ENCODE data around the gene PIGX. TPM values are rescaled to one million over a fixed set of nuclear protein-coding genes. Genes with fewer than 3 reads are reported as not detected.

The PIGX gene
- total RNA-seq, 1 donor from 2014 or later: 61.4 TPM

GRCh38 chr3:196754091-196754981 lies 42.2 kb downstream of the PIGX start:
- Histone ChIP-seq H3K4me2 (no peak overlapping the region), H3K9me3 (ENCODE audit: low read depth) (no peaks in the 10 kb centered on the region), H4K20me1 (ENCODE audit: low read depth) (peaks cover 60% of the 10 kb centered on the region)

GRCh38 chr3:196756732-196757131 lies 44.6 kb downstream of the PIGX start:
- H3K4me1 ChIP-seq: no peaks in the 10 kb centered on the region
- H3K27ac ChIP-seq: no peak overlapping the region
- TF ChIP-seq EZH2 (IDR thresholded peaks at IDR 0.05) (no peak), CTCF (IDR thresholded peaks at IDR 0.05) (no peak), EZH2phosphoT487 (IDR thresholded peaks at IDR 0.05) (no peak)
- no peak for DNase-seq (ENCODE audit: low spot score)
- H3K27me3 ChIP-seq: no peaks in the 10 kb centered on the region
- no peak overlapping the region for H2AFZ ChIP-seq (replicated peaks)
- no peaks in the 10 kb centered on the region for H3F3A ChIP-seq (ENCODE audit: low read depth)
- peaks cover 68% of the 10 kb centered on the region for H3K36me3 Mint-ChIP-seq
- H3K27ac Mint-ChIP-seq: no peak overlapping the region
- no peaks in the 10 kb centered on the region for H3K4me1 Mint-ChIP-seq
- no peak overlapping the region for H3K4me3 ChIP-seq
- peak overlapping the region; percentile 6 for H3K4me3 Mint-ChIP-seq
- H4K20me1 ChIP-seq (ENCODE audit: low read depth): peaks cover 50% of the 10 kb centered on the region
- peaks cover 59% of the 10 kb centered on the region for H3K9me3 Mint-ChIP-seq
- H3K27me3 Mint-ChIP-seq (ENCODE audit: insufficient read depth, low read depth): peaks cover 2% of the 10 kb centered on the region
- H3K79me2 ChIP-seq (ENCODE audit: low read depth): peaks cover 92% of the 10 kb centered on the region
- no peak overlapping the region for H3K9ac ChIP-seq
- no peak overlapping the region for H3K4me2 ChIP-seq
- peaks cover 6% of the 10 kb centered on the region for H3K36me3 ChIP-seq
- H3K9me3 ChIP-seq (ENCODE audit: low read depth): no peaks in the 10 kb centered on the region

More at GRCh38 chr3:196754091-196754981, 42.2 kb downstream of the PIGX start:
- Mint-ChIP-seq H3K4me3 (no peak overlapping the region), H3K27ac (no peak overlapping the region), H3K9me3 (peaks cover 54% of the 10 kb centered on the region), H3K27me3 (ENCODE audit: insufficient read depth, low read depth) (peaks cover 2% of the 10 kb centered on the region), H3K36me3 (peaks cover 73% of the 10 kb centered on the region), H3K4me1 (no peaks in the 10 kb centered on the region)
- DNase-seq (ENCODE audit: low spot score): no peak
- Histone ChIP-seq H3K4me3 (no peak overlapping the region), H2AFZ (replicated peaks) (no peak overlapping the region), H3K4me1 (no peaks in the 10 kb centered on the region), H3K27me3 (no peaks in the 10 kb centered on the region), H3K36me3 (peaks cover 6% of the 10 kb centered on the region), H3K79me2 (ENCODE audit: low read depth) (peaks cover 98% of the 10 kb centered on the region), H3K9ac (no peak overlapping the region), H3K27ac (no peak overlapping the region), H3F3A (ENCODE audit: low read depth) (no peaks in the 10 kb centered on the region)
- TF ChIP-seq EZH2phosphoT487 (IDR thresholded peaks at IDR 0.05) (no peak), CTCF (IDR thresholded peaks at IDR 0.05) (no peak), EZH2 (IDR thresholded peaks at IDR 0.05) (no peak)

- Histone ChIP-seq H4K20me1 (ENCODE audit: low read depth) (peaks cover 41% of the 10 kb centered on the region), H3K9me3 (ENCODE audit: low read depth) (no peaks in the 10 kb centered on the region), H3K36me3 (no peaks in the 10 kb centered on the region), H3K27ac (no peak overlapping the region), H3K4me1 (no peaks in the 10 kb centered on the region), H3K79me2 (ENCODE audit: low read depth) (peaks cover 85% of the 10 kb centered on the region), H2AFZ (replicated peaks) (no peak overlapping the region), H3K27me3 (no peaks in the 10 kb centered on the region), H3K4me3 (no peak overlapping the region), H3K9ac (no peak overlapping the region), H3K4me2 (no peak overlapping the region), H3F3A (ENCODE audit: low read depth) (no peaks in the 10 kb centered on the region)
- no peak overlapping the region for H3K4me3 Mint-ChIP-seq
- H3K27me3 Mint-ChIP-seq (ENCODE audit: insufficient read depth, low read depth): peaks cover 6% of the 10 kb centered on the region
- H3K27ac Mint-ChIP-seq: no peak overlapping the region
- no peak for DNase-seq (ENCODE audit: low spot score)
- TF ChIP-seq CTCF (IDR thresholded peaks at IDR 0.05) (no peak), EZH2 (IDR thresholded peaks at IDR 0.05) (no peak), EZH2phosphoT487 (IDR thresholded peaks at IDR 0.05) (no peak)
- peaks cover 69% of the 10 kb centered on the region for H3K36me3 Mint-ChIP-seq
- no peaks in the 10 kb centered on the region for H3K4me1 Mint-ChIP-seq
- H3K9me3 Mint-ChIP-seq: peaks cover 64% of the 10 kb centered on the region
Measured at GRCh38 chr3:196757876-196758739, 45.9 kb downstream of the PIGX start.
